H9 (cell line): ENCODE data around the gene SHB. TPM values are rescaled to one million over a fixed set of nuclear protein-coding genes. Genes with fewer than 3 reads are reported as not detected.

Experiments used
- DNase-seq: peaks from one replicate; pipeline ENCODE4 v3.0.0-alpha.2; 2017
- H2AFZ ChIP-seq: one replicate; pipeline ENCODE4 v1.6.1; 2013; ENCODE audit warnings: mild to moderate bottlenecking, low read length, control low read depth, moderate library complexity
- H2AK5ac ChIP-seq: 2 replicates; pipeline ENCODE4 v1.6.1; 2013; ENCODE audit warnings: low read length, control low read depth, mixed read lengths; ENCODE audit not compliant: insufficient read length
- H2BK120ac ChIP-seq: one replicate; pipeline ENCODE4 v1.6.1; 2013; ENCODE audit warnings: low read depth, mild to moderate bottlenecking, low read length, control low read depth, inconsistent platforms; ENCODE audit not compliant: poor library complexity, severe bottlenecking
- H2BK12ac ChIP-seq: 2 replicates; pipeline ENCODE4 v1.6.1; 2013; ENCODE audit warnings: low read length, control low read depth, mixed read lengths, low read depth; ENCODE audit not compliant: insufficient read length
- H2BK15ac ChIP-seq: 2 replicates; pipeline ENCODE4 v1.6.1; 2013; ENCODE audit warnings: low read depth, low read length, control low read depth
- H2BK20ac ChIP-seq: one replicate; pipeline ENCODE4 v1.6.1; 2013; ENCODE audit warnings: low read depth, mild to moderate bottlenecking, low read length, control low read depth, inconsistent platforms; ENCODE audit not compliant: poor library complexity, severe bottlenecking
- H2BK5ac ChIP-seq: 2 replicates; pipeline ENCODE4 v1.6.1; 2013; ENCODE audit warnings: low read length, control low read depth, mixed read lengths; ENCODE audit not compliant: insufficient read length
- H3K14ac ChIP-seq: 2 replicates; pipeline ENCODE4 v1.6.1; 2013; ENCODE audit warnings: low read length, control low read depth; ENCODE audit not compliant: insufficient read depth
- H3K18ac ChIP-seq: 2 replicates; pipeline ENCODE4 v1.6.1; 2013; ENCODE audit warnings: low read depth, mild to moderate bottlenecking, mixed read lengths, low read length, control low read depth; ENCODE audit not compliant: insufficient read length
- H3K23ac ChIP-seq: 2 replicates; pipeline ENCODE4 v1.6.1; 2013; ENCODE audit warnings: low read length, control low read depth, mixed read lengths, low read depth; ENCODE audit not compliant: insufficient read length
- H3K23me2 ChIP-seq: 2 replicates; pipeline ENCODE4 v1.6.1; 2013; ENCODE audit warnings: low read depth, mild to moderate bottlenecking, mixed read lengths, low read length, control low read depth; ENCODE audit not compliant: insufficient read length, poor library complexity, severe bottlenecking
- H3K27ac ChIP-seq: 2 replicates; pipeline ENCODE4 v1.5.1; 2013; ENCODE audit warnings: low read length, control low read depth, mixed read lengths, low read depth; ENCODE audit not compliant: insufficient read length
- H3K27me3 ChIP-seq: 2 replicates; pipeline ENCODE4 v1.6.1; 2013; ENCODE audit warnings: low read length, control low read depth, inconsistent platforms; ENCODE audit not compliant: insufficient read depth
- H3K4ac ChIP-seq: 2 replicates; pipeline ENCODE4 v1.6.1; 2013; ENCODE audit warnings: low read depth, mild to moderate bottlenecking, control low read depth, inconsistent platforms, low read length, moderate library complexity
- H3K4me1 ChIP-seq: 2 replicates; pipeline ENCODE4 v1.6.1; 2013; ENCODE audit warnings: low read length, control low read depth, inconsistent platforms; ENCODE audit not compliant: insufficient read depth
- H3K4me2 ChIP-seq: 2 replicates; pipeline ENCODE4 v1.6.1; 2013; ENCODE audit warnings: low read length, control low read depth, mixed read lengths; ENCODE audit not compliant: insufficient read length, insufficient read depth
- H3K56ac ChIP-seq: 2 replicates; pipeline ENCODE4 v1.6.1; 2013; ENCODE audit warnings: low read depth, mild to moderate bottlenecking, mixed read lengths, low read length, control low read depth; ENCODE audit not compliant: insufficient read length
- H3K79me1 ChIP-seq: 2 replicates; pipeline ENCODE4 v1.6.1; 2013; ENCODE audit warnings: low read depth, mild to moderate bottlenecking, moderate library complexity, low read length, control low read depth, inconsistent platforms; ENCODE audit not compliant: insufficient read depth, poor library complexity, severe bottlenecking
- H3K79me2 ChIP-seq: 2 replicates; pipeline ENCODE4 v1.6.1; 2013; ENCODE audit warnings: low read length, control low read depth, inconsistent platforms; ENCODE audit not compliant: insufficient read depth
- H3K9ac ChIP-seq: 2 replicates; pipeline ENCODE4 v1.6.1; 2013; ENCODE audit warnings: low read length, control low read depth, mixed read lengths; ENCODE audit not compliant: insufficient read length; ENCODE audit errors: extremely low read depth
- H3K9me3 ChIP-seq: one replicate; pipeline ENCODE4 v1.6.1; 2013; ENCODE audit warnings: low read depth, low read length, inconsistent platforms; ENCODE audit not compliant: control insufficient read depth
- H3T11ph ChIP-seq: one replicate; pipeline ENCODE4 v1.6.1; 2013; ENCODE audit warnings: mild to moderate bottlenecking, low read length, control low read depth, inconsistent platforms
- H4K20me1 ChIP-seq: one replicate; pipeline ENCODE4 v1.6.1; 2013; ENCODE audit not compliant: control insufficient read depth, insufficient read length, insufficient read depth
- H4K5ac ChIP-seq: 2 replicates; pipeline ENCODE4 v1.6.1; 2013; ENCODE audit warnings: low read depth, mild to moderate bottlenecking, mixed read lengths, low read length, control low read depth; ENCODE audit not compliant: insufficient read length
- H4K8ac ChIP-seq: replicated peaks from 2 replicates; pipeline ENCODE4 v1.6.1; 2013; ENCODE audit warnings: low read length, control low read depth, mixed read lengths, low read depth; ENCODE audit not compliant: insufficient read length
- H4K91ac ChIP-seq: 2 replicates; pipeline ENCODE4 v1.6.1; 2013; ENCODE audit warnings: low read depth, mild to moderate bottlenecking, moderate library complexity, mixed read lengths, low read length, control low read depth; ENCODE audit not compliant: insufficient read length
- H3K27ac Mint-ChIP-seq, 3 experiments: 2 replicates in 2 of 3; 3 replicates in 1 of 3; pipeline ENCODE4 v1.8.0; 2020 to 2021; ENCODE audit warnings: mixed read lengths in 3 of 3, mild to moderate bottlenecking in 1 of 3, moderate library complexity in 1 of 3
- H3K27me3 Mint-ChIP-seq: 2 replicates; pipeline ENCODE4 v1.8.0; 2021; ENCODE audit warnings: low read depth, mild to moderate bottlenecking, moderate library complexity, mixed read lengths
- H3K36me3 Mint-ChIP-seq, 3 experiments: 2 replicates in 2 of 3; 3 replicates in 1 of 3; pipeline ENCODE4 v1.8.0; 2020 to 2021; ENCODE audit warnings: low read depth in 3 of 3, mixed read lengths in 3 of 3; ENCODE audit not compliant: insufficient read depth in 1 of 3
- H3K4me1 Mint-ChIP-seq, 2 experiments: 2 replicates each; pipeline ENCODE4 v1.8.0; 2020; ENCODE audit warnings: mixed read lengths in 2 of 2
- H3K4me3 Mint-ChIP-seq, 2 experiments: 2 replicates in 1 of 2; 3 replicates in 1 of 2; pipeline ENCODE4 v1.8.0; 2020 to 2021; ENCODE audit warnings: mild to moderate bottlenecking in 2 of 2, mixed read lengths in 2 of 2, moderate library complexity in 1 of 2
- H3K9me3 Mint-ChIP-seq, 2 experiments: 2 replicates in 1 of 2; 3 replicates in 1 of 2; pipeline ENCODE4 v1.8.0; 2020; ENCODE audit warnings: mild to moderate bottlenecking in 2 of 2, mixed read lengths in 2 of 2, moderate library complexity in 1 of 2
- CTCF ChIP-seq: fragments of 200-600 bp; sonication (generic); conservative IDR thresholded peaks from 3 replicates; pipeline ENCODE4 v1.8.0; 2021; ENCODE audit warnings: antibody characterized with exemption, mild to moderate bottlenecking
- WGBS: extraction: QIAGEN DNeasy Blood & Tissue Kit; methylation state at CpG from one replicate; pipeline ENCODE4 v1.1.7; 2013; ENCODE audit warnings: missing lambda C conversion rate, low lambda C conversion rate, mixed read lengths; ENCODE audit not compliant: insufficient read length; ENCODE audit errors: extremely low coverage; 5-methylcytosine and 5-hydroxymethylcytosine counted together
- total RNA-seq: library from RNA; stranded (reverse); gene quantifications from 2 replicates; pipeline ENCODE4 v1.2.1, GENCODE V29; 2021

The SHB gene
- total RNA-seq, 1 experiment from 2014 or later = 14.6 TPM

GRCh38 chr9:37936376-37936775, 132.7 kb downstream of the SHB start:
- H3K9me3 ChIP-seq = no peaks in the 10 kb centered on the region
- H3K14ac ChIP-seq = no peak overlapping the region
- no peak overlapping the region for H3T11ph ChIP-seq
- H3K79me2 ChIP-seq = no peaks in the 10 kb centered on the region
- Mint-ChIP-seq H3K27ac (no peak overlapping the region), H3K27me3 (no peaks in the 10 kb centered on the region), H3K36me3 (no peaks in the 10 kb centered on the region; a peak in 2 of 7 replicates), H3K4me3 (no peak overlapping the region), H3K4me1 (peaks cover 13% of the 10 kb centered on the region in 2 experiments), H3K9me3 (no peaks in the 10 kb centered on the region)
- no peak overlapping the region for H4K91ac ChIP-seq
- H3K27ac ChIP-seq = no peak overlapping the region
- H2AK5ac ChIP-seq = no peak overlapping the region
- no peaks in the 10 kb centered on the region for H3K27me3 ChIP-seq
- no peak overlapping the region for H2BK15ac ChIP-seq
- H3K56ac ChIP-seq = no peak overlapping the region
- no peak for DNase-seq
- no peak overlapping the region for H3K4me2 ChIP-seq
- no peaks in the 10 kb centered on the region for H3K79me1 ChIP-seq
- no peak overlapping the region for H3K4ac ChIP-seq
- no peak overlapping the region for H2BK120ac ChIP-seq
- H4K20me1 ChIP-seq = no peaks in the 10 kb centered on the region
- H2BK12ac ChIP-seq = no peak overlapping the region
- H3K18ac ChIP-seq = no peak overlapping the region
- no peak overlapping the region for H2BK5ac ChIP-seq
- no peak overlapping the region for H4K8ac ChIP-seq
- H3K23ac ChIP-seq = no peak overlapping the region
- no peak for TF ChIP-seq CTCF
- WGBS = no CpG with 5 or more reads among the region's 5 CpGs
- H3K4me1 ChIP-seq = no peaks in the 10 kb centered on the region; the same call in 1 of the 2 replicates
- H4K5ac ChIP-seq = no peak overlapping the region
- H3K23me2 ChIP-seq = no peaks in the 10 kb centered on the region
- no peak overlapping the region for H2BK20ac ChIP-seq
- no peak overlapping the region for H2AFZ ChIP-seq
- H3K9ac ChIP-seq = no peak overlapping the region
